Measurements from ENCODE around the gene FILIP1L. TPM values are rescaled to one million over a fixed set of nuclear protein-coding genes. Genes with fewer than 3 reads are reported as not detected.
A peak's percentile ranks its signal among the peaks of the same experiment; 100 is the strongest.

The FILIP1L gene
- total and polyA plus RNA-seq, 11 donors, result 18.2 to 120 (median 77.3) TPM

GRCh38 chr3:99955773-99956562 lies 158.3 kb downstream of the FILIP1L start:
- no peak for TF ChIP-seq CTCF (IDR thresholded peaks at IDR 0.05)
- no peak for TF ChIP-seq POLR2A (IDR thresholded peaks at IDR 0.05)
- DNase-seq (no peak), ATAC-seq (no peak)
- Histone ChIP-seq H3K9me3 (no peaks in the 10 kb centered on the region), H3K27me3 (no peaks in the 10 kb centered on the region), H3K4me1 (peaks cover 0 to 61% (median 32%) of the 10 kb centered on the region in 12 donors), H3K27ac (peak overlapping the region in 5 of 12 donors; percentile 7 to 49 (median 35)), H3K4me3 (no peak overlapping the region), H3K36me3 (no peaks in the 10 kb centered on the region)
- intact Hi-C loops (cut with DNase I), result loop anchor here in 1 of 10 donors (10.0 kb wide), 1 partner anchor 89 kb away; no protein-coding TSS in a partner anchor
- 88 to 93% (median 93%) methylated on average over 10 of the region's 10 CpGs for WGBS, 4 donors

- peaks cover 0 to 61% (median 25%) of the 10 kb centered on the region in 12 donors for H3K4me1 ChIP-seq
- H3K27ac ChIP-seq, result peak overlapping the region in 6 of 12 donors; percentile 4 to 49 (median 31)
- ATAC-seq, result no peak
- H3K27me3 ChIP-seq, result no peaks in the 10 kb centered on the region
- intact Hi-C loops (cut with DNase I), result loop anchor here in 1 of 10 donors (10.0 kb wide), 1 partner anchor 90 kb away; no protein-coding TSS in a partner anchor
- no peaks in the 10 kb centered on the region for H3K9me3 ChIP-seq
- TF ChIP-seq POLR2A (IDR thresholded peaks at IDR 0.05) (no peak), CTCF (IDR thresholded peaks at IDR 0.05) (no peak)
- no peak for DNase-seq
- no peak overlapping the region for H3K4me3 ChIP-seq
- WGBS, 4 donors, result 58 to 74% (median 64%) methylated on average over 4 of the region's 4 CpGs
- H3K36me3 ChIP-seq, result no peaks in the 10 kb centered on the region
These were observed 159.2 kb downstream of the FILIP1L start for GRCh38 chr3:99954914-99955644.

GRCh38 chr3:99953596-99953995 lies 160.7 kb downstream of the FILIP1L start:
- H3K4me3 ChIP-seq, result no peak overlapping the region
- ATAC-seq (peak in 1 of 4 donors; percentile 29), DNase-seq (no peak)
- no peak for TF ChIP-seq POLR2A (IDR thresholded peaks at IDR 0.05)
- TF ChIP-seq CTCF (IDR thresholded peaks at IDR 0.05), result no peak
- H3K9me3 ChIP-seq, result no peaks in the 10 kb centered on the region
- H3K4me1 ChIP-seq, result peaks cover 0 to 55% (median 29%) of the 10 kb centered on the region in 12 donors
- intact Hi-C loops (cut with DNase I), result loop anchor here in 1 of 10 donors (10.0 kb wide), 1 partner anchor 91 kb away; no protein-coding TSS in a partner anchor
- no peaks in the 10 kb centered on the region for H3K36me3 ChIP-seq
- H3K27ac ChIP-seq, result no peak overlapping the region
- H3K27me3 ChIP-seq, result no peaks in the 10 kb centered on the region

- no peaks in the 10 kb centered on the region for H3K9me3 ChIP-seq
- H3K27me3 ChIP-seq, result no peaks in the 10 kb centered on the region
- H3K4me1 ChIP-seq, result peaks cover 0 to 44% (median 24%) of the 10 kb centered on the region in 12 donors
- TF ChIP-seq POLR2A (IDR thresholded peaks at IDR 0.05), result no peak
- TF ChIP-seq CTCF (IDR thresholded peaks at IDR 0.05), result no peak
- no peak for ATAC-seq
- no peaks in the 10 kb centered on the region for H3K36me3 ChIP-seq
- 93 to 96% (median 95%) methylated on average over 1 of the region's 1 CpG for WGBS, 4 donors
- intact Hi-C loops (cut with DNase I), result loop anchor here in 1 of 10 donors (10.0 kb wide), 1 partner anchor 92 kb away; no protein-coding TSS in a partner anchor
- H3K27ac ChIP-seq, result no peak overlapping the region
- no peak for DNase-seq
- no peak overlapping the region for H3K4me3 ChIP-seq
These were observed 162.0 kb downstream of the FILIP1L start for GRCh38 chr3:99952306-99952705.

All from heart left ventricle (tissue), 16 donors.